ENCODE results near the gene LCE1E.

The LCE1E gene

DNA sequence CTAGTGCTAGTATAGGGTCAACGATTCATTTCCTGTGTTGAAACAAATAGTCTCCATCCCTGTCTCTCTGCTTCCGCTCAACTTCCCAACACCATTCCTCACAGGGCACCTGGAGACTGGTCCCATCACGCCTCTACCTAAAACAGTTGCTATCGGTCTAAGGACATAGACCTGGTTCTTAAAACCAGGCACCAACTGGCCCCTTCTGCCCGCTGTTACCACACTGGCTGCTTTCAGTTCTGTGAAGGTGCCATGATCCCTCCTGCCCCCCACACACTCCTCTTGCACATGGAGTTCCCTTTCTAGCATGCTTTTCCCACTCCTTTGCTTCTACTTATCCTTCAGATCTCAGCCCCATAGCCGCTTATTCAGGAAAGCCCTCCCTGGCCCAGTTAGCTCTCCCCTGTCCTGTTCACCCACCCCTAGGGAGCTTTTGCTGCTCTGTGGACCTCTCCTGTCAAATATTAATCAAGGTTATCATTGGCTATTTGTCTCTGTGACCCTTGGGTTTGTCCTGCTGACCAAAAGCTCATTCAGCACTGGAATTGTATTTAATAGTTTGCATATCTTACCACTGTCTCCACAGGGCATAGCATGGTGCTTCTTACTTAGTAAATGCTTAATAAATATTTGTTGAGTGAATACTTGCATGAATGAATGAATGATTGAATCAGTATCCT is 40.2 kb upstream of the LCE1E start:
- DNase-seq (ENCODE audit: low read depth): no peak
- TF ChIP-seq, protein P1, sequence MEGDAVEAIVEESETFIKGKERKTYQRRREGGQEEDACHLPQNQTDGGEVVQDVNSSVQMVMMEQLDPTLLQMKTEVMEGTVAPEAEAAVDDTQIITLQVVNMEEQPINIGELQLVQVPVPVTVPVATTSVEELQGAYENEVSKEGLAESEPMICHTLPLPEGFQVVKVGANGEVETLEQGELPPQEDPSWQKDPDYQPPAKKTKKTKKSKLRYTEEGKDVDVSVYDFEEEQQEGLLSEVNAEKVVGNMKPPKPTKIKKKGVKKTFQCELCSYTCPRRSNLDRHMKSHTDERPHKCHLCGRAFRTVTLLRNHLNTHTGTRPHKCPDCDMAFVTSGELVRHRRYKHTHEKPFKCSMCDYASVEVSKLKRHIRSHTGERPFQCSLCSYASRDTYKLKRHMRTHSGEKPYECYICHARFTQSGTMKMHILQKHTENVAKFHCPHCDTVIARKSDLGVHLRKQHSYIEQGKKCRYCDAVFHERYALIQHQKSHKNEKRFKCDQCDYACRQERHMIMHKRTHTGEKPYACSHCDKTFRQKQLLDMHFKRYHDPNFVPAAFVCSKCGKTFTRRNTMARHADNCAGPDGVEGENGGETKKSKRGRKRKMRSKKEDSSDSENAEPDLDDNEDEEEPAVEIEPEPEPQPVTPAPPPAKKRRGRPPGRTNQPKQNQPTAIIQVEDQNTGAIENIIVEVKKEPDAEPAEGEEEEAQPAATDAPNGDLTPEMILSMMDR (conservative IDR thresholded peaks at IDR 0.05; ENCODE audit: control insufficient read depth, insufficient read depth, low read depth, low read length): no peak
- H3K4me3 ChIP-seq (ENCODE audit: control insufficient read depth, low read depth, low read length): no peak overlapping the region

DNA sequence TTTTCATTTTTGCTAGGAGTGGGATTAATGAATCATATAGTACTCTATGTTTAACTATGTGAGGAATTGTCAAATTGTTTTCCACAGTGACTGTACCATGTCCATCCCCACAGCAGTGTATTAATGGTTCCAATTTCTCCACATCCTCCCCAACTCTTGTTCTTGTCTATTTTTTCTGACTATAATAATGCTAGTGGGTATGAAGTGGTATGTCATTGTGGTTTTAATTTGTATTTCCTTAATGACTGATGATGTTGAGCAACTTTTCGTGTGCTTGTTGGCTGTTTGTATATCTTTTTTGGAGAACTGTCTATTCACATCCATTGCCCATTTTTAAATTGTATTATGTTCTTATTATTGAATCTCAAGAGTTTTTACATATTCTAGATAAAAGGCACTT is 38.2 kb upstream of the LCE1E start:
- H3K4me3 ChIP-seq (ENCODE audit: control insufficient read depth, low read depth, low read length): no peak overlapping the region
- peak; percentile 71 for DNase-seq (ENCODE audit: low read depth)
- TF ChIP-seq, protein P1 (conservative IDR thresholded peaks at IDR 0.05; ENCODE audit: control insufficient read depth, insufficient read depth, low read depth, low read length): no peak

- TF ChIP-seq, protein P1 (conservative IDR thresholded peaks at IDR 0.05; ENCODE audit: control insufficient read depth, insufficient read depth, low read depth, low read length): no peak
- peak; percentile 90 for DNase-seq (ENCODE audit: low read depth)
- H3K4me3 ChIP-seq (ENCODE audit: control insufficient read depth, low read depth, low read length): no peak overlapping the region
Measured at GRCh38 chr1:152752225-152752624, 33.8 kb upstream of the LCE1E start.

GRCh38 chr1:152753586-152753985 is 32.5 kb upstream of the LCE1E start:
- DNase-seq (ENCODE audit: low read depth): no peak
- no peak overlapping the region for H3K4me3 ChIP-seq (ENCODE audit: control insufficient read depth, low read depth, low read length)
- TF ChIP-seq, protein P1 (conservative IDR thresholded peaks at IDR 0.05; ENCODE audit: control insufficient read depth, insufficient read depth, low read depth, low read length): no peak

GRCh38 chr1:152756872-152757271 is 29.2 kb upstream of the LCE1E start:
- no peak overlapping the region for H3K4me3 ChIP-seq (ENCODE audit: control insufficient read depth, low read depth, low read length)
- TF ChIP-seq, protein P1 (conservative IDR thresholded peaks at IDR 0.05; ENCODE audit: control insufficient read depth, insufficient read depth, low read depth, low read length): no peak

GRCh38 chr1:152757747-152758146 is 28.3 kb upstream of the LCE1E start, which contains the start of gene KPRP:
TSS of gene KPRP (plus strand) at chr1:152758025. CDS start at chr1:152759589, 1,564 bp downstream.
- TF ChIP-seq, protein P1 (conservative IDR thresholded peaks at IDR 0.05; ENCODE audit: control insufficient read depth, insufficient read depth, low read depth, low read length): no peak
- DNase-seq (ENCODE audit: low read depth): no peak
- H3K4me3 ChIP-seq (ENCODE audit: control insufficient read depth, low read depth, low read length): no peak within 1 kb of the TSS

More at GRCh38 chr1:152756872-152757271, 29.2 kb upstream of the LCE1E start:
- DNase-seq (ENCODE audit: low read depth): peak; percentile 30
